Vagina (tissue), 2 donors: ENCODE results near the gene TSEN2. TPM values are rescaled to one million over a fixed set of nuclear protein-coding genes. Genes with fewer than 3 reads are reported as not detected.
A peak's percentile ranks its signal among the peaks of the same experiment; 100 is the strongest.

Source experiments
- DNase-seq, 2 donors: peaks; one replicate each; pipeline ENCODE4 v3.0.0-alpha.2; 2017; ENCODE audit errors: extremely low spot score in 2 of 2
- H3K27ac ChIP-seq: fragments of 200-600 bp; sonication (generic); one replicate; pipeline ENCODE4 v1.5.1; 2019
- H3K27me3 ChIP-seq: fragments of 200-600 bp; sonication (generic); one replicate; pipeline ENCODE4 v1.5.1; 2019
- H3K36me3 ChIP-seq, 2 donors: fragments of 200-600 bp; sonication (generic); one replicate each; pipeline ENCODE4 v1.5.1; 2017 to 2019
- H3K4me1 ChIP-seq: fragments of 200-600 bp; sonication (generic); one replicate; pipeline ENCODE4 v1.5.1; 2019
- H3K4me3 ChIP-seq, 2 donors: fragments of 200-600 bp; sonication (generic); 1 replicate in 1 of 2; 2 replicates in 1 of 2; pipeline ENCODE4 v1.5.1; 2016 to 2019
- H3K9me3 ChIP-seq: fragments of 200-600 bp; sonication (generic); one replicate; pipeline ENCODE4 v1.5.1; 2019
- CTCF ChIP-seq, 3 experiments: fragments of 450-650 bp in 2 of 3; fragments of 200-600 bp in 1 of 3; sonication (generic) in 1 of 3; IDR thresholded peaks; one replicate each; pipeline ENCODE4 v1.5.1; 2017 to 2019; ENCODE audit warnings: antibody characterized with exemption in 3 of 3, mild to moderate bottlenecking in 2 of 3, moderate library complexity in 2 of 3
- POLR2A ChIP-seq, 2 donors: fragments of 450-650 bp; IDR thresholded peaks; one replicate each; pipeline ENCODE4 v1.6.1; 2017; ENCODE audit warnings: antibody characterized with exemption in 2 of 2, mild to moderate bottlenecking in 2 of 2, moderate library complexity in 2 of 2
- POLR2AphosphoS5 ChIP-seq, 2 donors: sonication (generic); formaldehyde crosslinking; IDR thresholded peaks; one replicate each; pipeline ENCODE4 v1.9.0; 2017; ENCODE audit warnings: antibody characterized with exemption in 2 of 2, mild to moderate bottlenecking in 2 of 2, low read depth in 1 of 2; ENCODE audit not compliant: insufficient read depth in 1 of 2
- intact Hi-C: fragments of 100-400 bp; cut with DNase I; formaldehyde crosslinking; loops from one replicate; pipeline ENCODE4 v1.15.1; 2023
- total RNA-seq: library from RNA; depleted of rRNA; stranded (reverse); fragments of >200 nt; gene quantifications from one replicate; pipeline ENCODE4 v1.2.3, GENCODE V29; 2016

Gene TSEN2
- total RNA-seq = 16.0 TPM

- intact Hi-C loops = no loop called here
- peak in 1 of 2 donors; percentile 93 for DNase-seq
- Histone ChIP-seq H3K4me1 (peaks cover 33% of the 10 kb centered on the region), H3K27ac (peak within 1 kb of the TSS; percentile 62), H3K9me3 (no peaks in the 10 kb centered on the region), H3K27me3 (no peaks in the 10 kb centered on the region), H3K36me3 (no peaks in the 10 kb centered on the region), H3K4me3 (peak within 1 kb of the TSS; percentile 65 to 86)
- TF ChIP-seq POLR2AphosphoS5 (IDR thresholded peaks at IDR 0.05; ENCODE audit: insufficient read depth in 1 of 2, low read depth in 1 of 2) = peak; percentile 90 to 95
- TF ChIP-seq POLR2A (IDR thresholded peaks at IDR 0.05) = peak; percentile 22 to 76
- peak in 1 of 3 experiments; percentile 47 for TF ChIP-seq CTCF (IDR thresholded peaks at IDR 0.05)
Observed at GRCh38 chr3:12484198-12484982, at the start of gene TSEN2. Gene TSEN2, plus strand, starts transcription at chr3:12484480. Its CDS starts 5,321 bp downstream, at chr3:12489801.

GRCh38 chr3:12436514-12437220 is 47.6 kb upstream of the TSEN2 start:
- DNase-seq = peak in 1 of 2 donors; percentile 93
- intact Hi-C loops = no loop called here
- Histone ChIP-seq H3K4me3 (no peak overlapping the region), H3K27me3 (no peaks in the 10 kb centered on the region), H3K9me3 (no peaks in the 10 kb centered on the region), H3K4me1 (peaks cover 33% of the 10 kb centered on the region), H3K27ac (peak overlapping the region; percentile 80), H3K36me3 (no peaks in the 10 kb centered on the region)
- TF ChIP-seq POLR2AphosphoS5 (IDR thresholded peaks at IDR 0.05; ENCODE audit: insufficient read depth in 1 of 2, low read depth in 1 of 2) (peak in 1 of 2 donors; percentile 29), POLR2A (IDR thresholded peaks at IDR 0.05) (no peak), CTCF (IDR thresholded peaks at IDR 0.05) (no peak)

GRCh38 chr3:12437221-12437605 is 47.1 kb upstream of the TSEN2 start:
- intact Hi-C loops = no loop called here
- DNase-seq = no peak
- Histone ChIP-seq H3K36me3 (no peaks in the 10 kb centered on the region), H3K4me1 (peaks cover 34% of the 10 kb centered on the region), H3K4me3 (no peak overlapping the region), H3K9me3 (no peaks in the 10 kb centered on the region), H3K27me3 (no peaks in the 10 kb centered on the region), H3K27ac (peak overlapping the region; percentile 80)
- TF ChIP-seq POLR2AphosphoS5 (IDR thresholded peaks at IDR 0.05; ENCODE audit: insufficient read depth in 1 of 2, low read depth in 1 of 2) = no peak
- TF ChIP-seq CTCF (IDR thresholded peaks at IDR 0.05) = no peak
- TF ChIP-seq POLR2A (IDR thresholded peaks at IDR 0.05) = no peak

GRCh38 chr3:12437861-12438260 is 46.4 kb upstream of the TSEN2 start:
- no peaks in the 10 kb centered on the region for H3K36me3 ChIP-seq
- peak overlapping the region; percentile 80 for H3K27ac ChIP-seq
- TF ChIP-seq POLR2A (IDR thresholded peaks at IDR 0.05) (no peak), CTCF (IDR thresholded peaks at IDR 0.05) (no peak), POLR2AphosphoS5 (IDR thresholded peaks at IDR 0.05; ENCODE audit: insufficient read depth in 1 of 2, low read depth in 1 of 2) (no peak)
- H3K9me3 ChIP-seq = no peaks in the 10 kb centered on the region
- intact Hi-C loops = no loop called here
- H3K4me3 ChIP-seq = no peak overlapping the region
- H3K4me1 ChIP-seq = peaks cover 34% of the 10 kb centered on the region
- DNase-seq = no peak
- H3K27me3 ChIP-seq = no peaks in the 10 kb centered on the region
